Memory B cell (primary cell): ENCODE data around the gene HACD3.
"Not testable (repeated sequence)": the region's sequence is repeated elsewhere in the genome, so short reads cannot be mapped to it uniquely, and the experiment has no call there.

ENCODE experiments used
- ATAC-seq: fragments of 150-1000 bp; cut with Tn5 transposase; 2 replicates; pipeline ENCODE4 v1.10.0; 2021; ENCODE audit warnings: low read depth, mild to moderate bottlenecking, moderate library complexity
- DNase-seq, 2 donors: peaks; one replicate each; pipeline ENCODE4 v3.0.0; 2022; ENCODE audit warnings: low spot score in 2 of 2
- H3K27ac Mint-ChIP-seq: one replicate; pipeline ENCODE4 v1.8.0; 2022; ENCODE audit warnings: mild to moderate bottlenecking, moderate library complexity, mixed read lengths
- H3K27me3 Mint-ChIP-seq: one replicate; pipeline ENCODE4 v1.8.0; 2022; ENCODE audit warnings: mixed read lengths
- H3K36me3 Mint-ChIP-seq: one replicate; pipeline ENCODE4 v1.8.0; 2022; ENCODE audit warnings: mild to moderate bottlenecking, mixed read lengths
- H3K4me1 Mint-ChIP-seq: one replicate; pipeline ENCODE4 v1.8.0; 2022; ENCODE audit warnings: mixed read lengths
- H3K4me3 Mint-ChIP-seq: one replicate; pipeline ENCODE4 v1.8.0; 2022; ENCODE audit warnings: mild to moderate bottlenecking, moderate library complexity, mixed read lengths
- H3K9me3 Mint-ChIP-seq: one replicate; pipeline ENCODE4 v1.8.0; 2022; ENCODE audit warnings: mixed read lengths

Gene HACD3

GRCh38 chr15:65529762-65530317 lies 423 bp upstream of the HACD3 start:
- peak overlapping the region; percentile 94 for H3K4me3 Mint-ChIP-seq
- H3K27me3 Mint-ChIP-seq = no peaks in the 10 kb centered on the region
- no peak for DNase-seq
- H3K27ac Mint-ChIP-seq = peak overlapping the region; percentile 89
- H3K4me1 Mint-ChIP-seq = peaks cover 23% of the 10 kb centered on the region
- no peaks in the 10 kb centered on the region for H3K9me3 Mint-ChIP-seq
- no peaks in the 10 kb centered on the region for H3K36me3 Mint-ChIP-seq
- peak; percentile 11 for ATAC-seq

- peak overlapping the region; percentile 5 for H3K27ac Mint-ChIP-seq
- no peaks in the 10 kb centered on the region for H3K36me3 Mint-ChIP-seq
- DNase-seq = no peak
- no peaks in the 10 kb centered on the region for H3K27me3 Mint-ChIP-seq
- H3K4me3 Mint-ChIP-seq = no peak overlapping the region
- H3K9me3 Mint-ChIP-seq = no peaks in the 10 kb centered on the region
- peaks cover 25% of the 10 kb centered on the region for H3K4me1 Mint-ChIP-seq
- ATAC-seq = no peak
Observed at GRCh38 chr15:65532738-65533051, 2.4 kb downstream of the HACD3 start.

GRCh38 chr15:65533057-65533756 lies 2.9 kb downstream of the HACD3 start:
- DNase-seq = no peak
- Mint-ChIP-seq H3K9me3 (no peaks in the 10 kb centered on the region), H3K4me1 (peaks cover 25% of the 10 kb centered on the region), H3K27ac (peak overlapping the region; percentile 5), H3K27me3 (no peaks in the 10 kb centered on the region), H3K4me3 (no peak overlapping the region), H3K36me3 (no peaks in the 10 kb centered on the region)
- no peak for ATAC-seq

GRCh38 chr15:65535192-65535591 lies 4.9 kb downstream of the HACD3 start:
- peaks cover 19% of the 10 kb centered on the region for H3K4me1 Mint-ChIP-seq
- H3K27ac Mint-ChIP-seq = no peak overlapping the region
- DNase-seq (no peak), ATAC-seq (no peak)
- H3K36me3 Mint-ChIP-seq = no peaks in the 10 kb centered on the region
- no peak overlapping the region for H3K4me3 Mint-ChIP-seq
- no peaks in the 10 kb centered on the region for H3K9me3 Mint-ChIP-seq
- no peaks in the 10 kb centered on the region for H3K27me3 Mint-ChIP-seq

GRCh38 chr15:65540314-65540713 lies 10.1 kb downstream of the HACD3 start:
- Mint-ChIP-seq H3K4me1 (peaks cover 6% of the 10 kb centered on the region), H3K36me3 (no peaks in the 10 kb centered on the region), H3K27me3 (no peaks in the 10 kb centered on the region), H3K4me3 (no peak overlapping the region), H3K27ac (no peak overlapping the region), H3K9me3 (no peaks in the 10 kb centered on the region)
- DNase-seq (no peak), ATAC-seq (no peak)

GRCh38 chr15:65541231-65541820 lies 11.1 kb downstream of the HACD3 start:
- DNase-seq (no peak), ATAC-seq (no peak)
- H3K4me1 Mint-ChIP-seq = peaks cover 6% of the 10 kb centered on the region
- no peaks in the 10 kb centered on the region for H3K36me3 Mint-ChIP-seq
- no peaks in the 10 kb centered on the region for H3K9me3 Mint-ChIP-seq
- no peaks in the 10 kb centered on the region for H3K27me3 Mint-ChIP-seq
- no peak overlapping the region for H3K27ac Mint-ChIP-seq
- H3K4me3 Mint-ChIP-seq = no peak overlapping the region

GRCh38 chr15:65547841-65548240 lies 17.6 kb downstream of the HACD3 start:
- DNase-seq = no peak
- ATAC-seq = no peak
- no peak overlapping the region for H3K4me3 Mint-ChIP-seq
- no peak overlapping the region for H3K27ac Mint-ChIP-seq
- H3K36me3 Mint-ChIP-seq = no peaks in the 10 kb centered on the region
- peaks cover 6% of the 10 kb centered on the region for H3K4me1 Mint-ChIP-seq
- no peaks in the 10 kb centered on the region for H3K27me3 Mint-ChIP-seq
- H3K9me3 Mint-ChIP-seq = no peaks in the 10 kb centered on the region

GRCh38 chr15:65549288-65549687 lies 19.0 kb downstream of the HACD3 start:
- not testable (repeated sequence) for DNase-seq, H3K36me3 Mint-ChIP-seq, H3K27ac Mint-ChIP-seq, ATAC-seq, H3K4me1 Mint-ChIP-seq, H3K4me3 Mint-ChIP-seq, H3K27me3 Mint-ChIP-seq, H3K9me3 Mint-ChIP-seq

GRCh38 chr15:65550681-65551098 lies 20.4 kb downstream of the HACD3 start:
- peak overlapping the region; percentile 43 for H3K27ac Mint-ChIP-seq
- ATAC-seq (no peak), DNase-seq (no peak)
- H3K4me1 Mint-ChIP-seq = peaks cover 6% of the 10 kb centered on the region
- no peaks in the 10 kb centered on the region for H3K27me3 Mint-ChIP-seq
- no peaks in the 10 kb centered on the region for H3K9me3 Mint-ChIP-seq
- peaks cover 14% of the 10 kb centered on the region for H3K36me3 Mint-ChIP-seq
- no peak overlapping the region for H3K4me3 Mint-ChIP-seq

GRCh38 chr15:65551183-65551582 lies 20.9 kb downstream of the HACD3 start:
- H3K27ac Mint-ChIP-seq = peak overlapping the region; percentile 43
- no peaks in the 10 kb centered on the region for H3K9me3 Mint-ChIP-seq
- no peak overlapping the region for H3K4me3 Mint-ChIP-seq
- H3K36me3 Mint-ChIP-seq = peaks cover 14% of the 10 kb centered on the region
- ATAC-seq = no peak
- H3K4me1 Mint-ChIP-seq = peaks cover 6% of the 10 kb centered on the region
- H3K27me3 Mint-ChIP-seq = no peaks in the 10 kb centered on the region
- DNase-seq = no peak

GRCh38 chr15:65552851-65553250 lies 22.6 kb downstream of the HACD3 start:
- not testable (repeated sequence) for DNase-seq, H3K4me3 Mint-ChIP-seq, H3K4me1 Mint-ChIP-seq, H3K27ac Mint-ChIP-seq, H3K9me3 Mint-ChIP-seq, H3K27me3 Mint-ChIP-seq, ATAC-seq
- peaks cover 22% of the 10 kb centered on the region for H3K36me3 Mint-ChIP-seq

GRCh38 chr15:65553691-65554090 lies 23.4 kb downstream of the HACD3 start:
- Mint-ChIP-seq H3K27me3 (no peaks in the 10 kb centered on the region), H3K4me3 (no peak overlapping the region), H3K4me1 (peaks cover 3% of the 10 kb centered on the region), H3K27ac (no peak overlapping the region), H3K9me3 (no peaks in the 10 kb centered on the region), H3K36me3 (peaks cover 30% of the 10 kb centered on the region)
- ATAC-seq = no peak
- DNase-seq = no peak

- Mint-ChIP-seq H3K27ac (no peak overlapping the region), H3K4me1 (no peaks in the 10 kb centered on the region), H3K27me3 (no peaks in the 10 kb centered on the region), H3K4me3 (no peak overlapping the region), H3K36me3 (peaks cover 40% of the 10 kb centered on the region), H3K9me3 (no peaks in the 10 kb centered on the region)
- DNase-seq (no peak), ATAC-seq (no peak)
Observed at GRCh38 chr15:65556622-65557021, 26.4 kb downstream of the HACD3 start.

- H3K4me1 Mint-ChIP-seq = no peaks in the 10 kb centered on the region
- H3K9me3 Mint-ChIP-seq = no peaks in the 10 kb centered on the region
- peaks cover 43% of the 10 kb centered on the region for H3K36me3 Mint-ChIP-seq
- no peak for DNase-seq
- no peaks in the 10 kb centered on the region for H3K27me3 Mint-ChIP-seq
- no peak overlapping the region for H3K27ac Mint-ChIP-seq
- no peak for ATAC-seq
- no peak overlapping the region for H3K4me3 Mint-ChIP-seq
Observed at GRCh38 chr15:65558336-65558735, 28.1 kb downstream of the HACD3 start.
